ENCODE results near the gene PLEKHG5.
A peak's percentile ranks its signal among the peaks of the same experiment; 100 is the strongest.
"Not testable (repeated sequence)": the region's sequence is repeated elsewhere in the genome, so short reads cannot be mapped to it uniquely, and the experiment has no call there.

PLEKHG5 gene

DNA sequence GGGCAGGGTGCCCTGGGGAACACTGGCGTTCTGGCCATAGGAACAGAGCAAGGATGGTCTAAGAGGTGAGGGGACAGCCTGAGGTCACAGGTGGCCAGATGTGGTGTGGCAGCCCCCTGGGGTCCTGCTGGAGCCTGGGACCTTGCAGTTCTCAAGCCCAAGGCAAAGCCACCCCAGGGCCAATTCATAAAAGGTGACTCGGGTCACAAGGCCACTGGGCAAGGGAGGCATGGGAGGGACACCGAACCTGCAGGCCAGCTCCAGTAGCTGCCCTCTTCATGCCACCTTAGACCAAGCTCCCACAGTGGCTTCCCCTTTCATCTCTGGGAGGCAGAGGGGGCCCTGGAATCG is 44.8 kb downstream of the PLEKHG5 start:
- DNase-seq (ENCODE audit: low read depth): no peak

DNA sequence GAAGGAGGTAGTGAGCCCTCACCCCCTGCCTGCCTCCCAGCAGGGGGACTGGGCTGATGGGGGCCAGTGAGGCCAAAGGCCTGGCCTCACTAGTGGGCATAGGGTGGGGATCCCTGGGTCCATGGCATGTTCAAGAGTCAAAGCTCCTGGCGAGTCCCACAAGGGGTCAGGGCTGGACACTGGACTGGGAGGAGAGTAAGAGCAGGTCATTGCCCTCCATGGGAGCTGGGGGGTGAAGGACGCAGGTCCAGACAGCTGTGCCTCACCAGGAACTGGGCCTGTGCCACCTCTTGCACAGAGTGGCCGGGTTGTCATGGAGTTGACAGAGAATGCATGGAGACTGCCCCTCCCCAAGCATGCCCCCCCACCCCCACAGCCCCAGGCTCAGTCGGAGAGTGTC is 45.5 kb downstream of the PLEKHG5 start:
- DNase-seq (ENCODE audit: low read depth): not testable (repeated sequence)

DNA sequence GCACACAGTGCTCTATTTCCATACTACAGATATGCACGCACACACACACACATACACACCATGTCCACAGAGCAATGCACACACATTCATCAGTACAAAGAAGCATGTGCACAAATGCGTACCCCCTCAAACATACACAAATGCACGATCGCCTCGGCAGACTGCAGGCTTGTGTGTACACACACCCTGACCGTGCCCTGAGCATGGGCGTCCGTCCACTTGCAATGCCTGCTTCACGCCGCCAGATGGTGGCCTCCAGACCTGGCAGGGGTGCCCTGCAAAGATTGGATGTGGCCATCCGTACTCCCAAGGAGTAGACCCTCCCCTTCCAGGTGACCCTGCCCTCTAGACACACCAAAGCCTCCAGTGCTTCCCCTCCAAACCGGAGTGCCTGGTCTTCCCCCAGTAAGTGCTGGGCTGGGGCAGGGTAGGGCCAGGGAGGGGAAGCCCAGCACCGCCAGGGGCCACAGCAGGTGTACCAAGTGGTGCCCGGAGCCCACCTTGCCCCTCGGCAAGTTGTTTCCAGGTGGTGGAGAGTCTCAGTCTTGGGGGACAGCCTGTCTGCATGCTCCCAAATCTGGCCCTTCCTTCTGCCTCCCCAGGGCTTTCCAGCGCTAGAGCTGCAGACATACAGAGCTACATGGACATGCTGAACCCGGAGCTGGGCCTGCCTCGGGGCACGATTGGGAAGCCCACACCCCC is 46.3 kb downstream of the PLEKHG5 start:
- no peak for DNase-seq (ENCODE audit: low read depth)

DNA sequence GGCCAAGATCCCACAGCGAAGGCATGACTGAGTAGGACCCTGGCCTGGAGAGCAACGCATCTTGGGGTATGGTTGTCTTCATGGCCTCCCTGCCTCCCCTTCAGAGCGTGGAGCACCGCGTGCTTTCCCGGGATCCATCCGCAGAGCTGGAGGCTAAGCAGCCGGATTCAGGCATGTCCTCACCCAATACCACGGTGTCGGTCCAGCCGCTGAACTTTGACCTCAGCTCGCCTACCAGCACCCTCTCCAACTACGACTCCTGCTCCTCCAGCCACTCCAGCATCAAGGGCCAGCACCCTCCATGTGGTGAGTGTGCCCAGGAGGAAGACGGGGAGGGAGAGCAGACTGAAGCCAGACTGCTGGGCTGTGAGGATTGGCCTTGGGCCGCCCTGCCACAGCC is 47.1 kb downstream of the PLEKHG5 start:
- no peak for DNase-seq (ENCODE audit: low read depth)

DNA sequence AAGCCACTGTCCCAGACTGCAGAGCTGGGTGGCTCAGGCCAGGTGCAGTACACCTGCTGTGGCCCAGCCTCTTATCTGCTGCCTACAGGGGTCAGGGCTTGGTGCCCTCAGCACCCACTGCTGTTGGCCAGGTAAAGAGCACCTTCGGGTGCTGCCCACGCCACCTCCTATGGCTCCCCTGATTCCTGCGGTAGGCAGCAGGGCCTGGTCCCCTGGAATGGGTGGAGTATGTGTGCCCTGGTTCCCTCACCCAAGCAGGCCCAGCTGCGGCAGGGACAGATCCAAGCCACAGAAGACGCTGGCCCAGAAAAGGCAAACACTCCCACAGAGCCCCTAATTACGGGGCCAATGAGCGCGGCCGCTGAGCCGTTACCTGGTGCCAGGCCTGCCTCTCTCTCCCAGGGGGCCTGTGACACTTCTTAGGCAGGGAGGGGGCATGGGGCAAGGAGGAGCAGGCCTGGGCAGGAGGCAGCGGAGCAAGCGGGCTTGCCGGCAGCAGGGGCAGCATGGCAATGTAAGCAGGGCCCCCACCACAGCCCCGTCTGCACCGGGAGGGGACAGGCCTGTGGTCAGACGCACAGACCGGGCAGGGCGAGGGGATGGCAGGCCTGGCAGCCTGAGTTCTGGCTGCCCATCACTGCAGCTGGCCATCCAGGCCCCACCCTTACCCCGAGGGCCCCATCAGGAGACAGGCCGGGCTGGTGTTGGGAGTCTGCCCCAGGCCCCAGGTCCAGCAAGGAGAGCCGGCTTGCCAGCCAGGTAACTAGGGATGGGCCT is 47.9 kb downstream of the PLEKHG5 start:
- no peak for DNase-seq (ENCODE audit: low read depth)

DNA sequence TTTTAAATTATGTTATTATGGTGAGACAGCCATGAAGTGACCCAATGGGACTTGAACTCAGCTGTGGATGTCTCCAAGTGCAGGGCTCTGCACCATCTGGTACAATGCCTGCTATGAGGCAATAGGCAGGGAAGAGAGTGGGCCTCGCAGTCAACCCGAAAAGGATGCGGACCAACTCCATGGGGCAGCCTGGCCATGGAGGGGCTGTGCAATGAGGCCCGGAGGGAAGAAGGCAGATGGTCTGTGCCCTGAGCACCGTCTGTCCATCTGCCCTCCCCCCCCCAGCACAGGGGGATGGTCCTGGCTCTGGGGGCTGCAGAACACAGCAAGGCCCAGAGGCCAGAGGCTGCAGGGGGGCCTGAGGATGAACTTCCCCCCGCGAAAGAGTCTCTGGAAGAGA is 49.9 kb downstream of the PLEKHG5 start:
- DNase-seq (ENCODE audit: low read depth): no peak

- no peak for DNase-seq (ENCODE audit: low read depth)
Observed at GRCh38 chr1:6440198-6441126, 51.0 kb downstream of the PLEKHG5 start.

DNA sequence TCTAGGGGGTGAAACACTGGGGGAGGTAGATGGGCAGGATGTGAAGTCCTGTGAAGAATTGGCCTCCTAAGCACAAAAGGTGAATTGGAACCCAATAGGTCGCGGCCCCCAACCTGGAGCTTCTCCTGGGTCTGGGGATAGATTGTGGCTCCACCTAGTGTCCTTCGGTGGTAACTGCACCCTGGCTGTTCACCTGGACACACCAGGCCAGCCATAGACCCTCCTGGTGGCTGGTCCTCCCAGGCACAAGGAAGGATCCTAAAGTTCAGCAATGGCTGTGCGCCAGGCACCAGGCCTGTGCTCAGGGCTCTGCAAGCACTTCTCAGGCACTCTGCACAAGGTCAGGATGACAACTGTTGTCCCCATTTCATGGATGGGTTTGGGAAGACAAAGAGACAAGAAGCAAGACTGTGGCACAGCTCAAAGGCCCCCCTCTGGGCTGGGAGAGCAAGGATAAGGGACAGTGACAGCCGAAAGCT is 53.4 kb downstream of the PLEKHG5 start:
- peak; percentile 49 for DNase-seq (ENCODE audit: low read depth)

- DNase-seq (ENCODE audit: low read depth): not testable (repeated sequence)
Observed at GRCh38 chr1:6437012-6437700, 54.3 kb downstream of the PLEKHG5 start.

GRCh38 chr1:6436277-6436676 is 55.2 kb downstream of the PLEKHG5 start:
- not testable (repeated sequence) for DNase-seq (ENCODE audit: low read depth)

DNA sequence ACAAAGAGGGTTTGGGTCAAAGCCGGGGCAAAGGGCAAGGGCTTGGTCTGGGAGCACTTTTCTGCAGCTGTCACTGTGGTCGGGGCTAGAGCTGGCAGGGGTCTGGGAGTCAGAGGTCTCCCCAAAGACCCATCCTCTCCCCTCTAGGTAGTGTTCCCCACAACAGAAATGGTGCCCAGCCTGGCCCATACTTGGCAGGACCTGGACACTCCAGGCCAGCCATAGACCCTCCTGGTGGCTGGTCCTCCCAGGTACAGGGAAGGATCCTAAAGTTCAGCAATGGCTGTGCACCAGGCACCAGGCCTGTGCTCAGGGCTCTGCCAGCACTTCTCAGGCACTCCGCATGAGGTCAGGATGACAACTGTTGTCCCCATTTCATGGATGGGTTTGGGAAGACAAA is 55.9 kb downstream of the PLEKHG5 start:
- DNase-seq (ENCODE audit: low read depth): no peak

GRCh38 chr1:6435129-6435528 is 56.3 kb downstream of the PLEKHG5 start:
- DNase-seq (ENCODE audit: low read depth): no peak

- no peak for DNase-seq (ENCODE audit: low read depth)
Observed at GRCh38 chr1:6434186-6434585, 57.3 kb downstream of the PLEKHG5 start.

DNA sequence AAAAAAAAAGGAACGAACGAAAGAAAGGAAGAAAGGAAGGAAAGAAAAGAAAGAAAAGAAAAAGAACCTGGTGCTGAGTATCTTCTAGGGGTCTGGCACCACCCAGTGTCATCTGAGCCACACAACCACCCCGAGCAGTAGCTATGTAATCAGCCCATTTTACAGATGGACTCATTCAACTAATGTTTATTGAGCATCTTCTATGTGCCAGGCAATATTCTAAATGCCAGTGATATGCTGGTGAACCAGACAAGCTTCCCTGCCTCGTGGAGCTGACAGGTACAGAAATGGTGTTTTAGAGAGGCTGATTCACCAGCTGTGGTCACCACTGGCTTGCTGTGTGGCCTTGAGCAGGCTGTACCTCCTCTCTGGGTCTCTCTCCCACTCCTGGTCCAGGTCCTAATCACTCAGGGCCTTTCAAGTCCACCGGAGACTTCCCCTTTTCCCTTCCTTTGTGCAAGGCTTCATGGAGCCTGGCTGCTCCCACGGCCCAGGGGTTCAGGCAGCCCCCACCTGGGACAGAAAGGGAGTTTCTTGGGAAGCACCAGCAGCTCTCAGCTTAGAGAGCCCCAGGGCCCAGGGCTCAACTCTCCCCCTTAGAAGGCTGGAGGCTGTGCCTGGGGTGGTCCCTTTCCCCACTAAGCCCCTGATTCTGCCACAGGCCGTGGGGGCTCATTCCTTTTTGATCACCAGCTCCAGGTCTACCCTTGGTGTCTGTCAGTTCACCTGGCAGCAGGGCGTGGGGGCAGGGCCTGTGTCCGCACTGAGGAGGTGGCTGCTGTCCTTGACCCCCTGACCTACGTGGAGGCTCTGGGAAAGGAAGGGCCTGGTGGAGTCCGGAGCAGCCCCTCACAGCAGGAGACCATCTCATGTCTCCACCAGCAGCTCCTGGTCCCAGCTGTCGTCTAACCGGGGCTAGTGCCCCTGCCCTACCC is 59.6 kb downstream of the PLEKHG5 start:
- DNase-seq (ENCODE audit: low read depth): not testable (repeated sequence)

GRCh38 chr1:6429660-6430411 is 61.6 kb downstream of the PLEKHG5 start:
- DNase-seq (ENCODE audit: low read depth): not testable (repeated sequence)

DNA sequence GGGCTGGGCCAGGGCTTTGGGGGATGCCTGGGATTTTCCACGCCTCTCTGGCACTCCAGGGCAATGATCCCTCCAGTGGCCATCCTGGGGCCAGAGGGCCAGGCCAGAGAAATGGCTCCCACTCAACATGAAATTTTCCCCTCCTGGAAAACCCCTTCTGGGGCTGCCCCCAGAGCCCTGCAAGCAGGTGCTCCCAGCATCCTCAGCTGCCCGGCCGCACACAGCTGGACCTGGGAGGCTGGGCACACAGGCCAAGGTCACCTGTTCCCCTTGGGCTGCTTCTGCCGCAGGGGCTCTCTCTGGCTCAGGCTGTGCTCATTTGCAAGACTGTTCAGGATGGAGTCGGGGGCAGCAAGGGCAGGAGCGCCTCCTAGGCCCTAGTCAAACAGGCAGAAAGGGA is 63.0 kb downstream of the PLEKHG5 start:
- not testable (repeated sequence) for DNase-seq (ENCODE audit: low read depth)

DNA sequence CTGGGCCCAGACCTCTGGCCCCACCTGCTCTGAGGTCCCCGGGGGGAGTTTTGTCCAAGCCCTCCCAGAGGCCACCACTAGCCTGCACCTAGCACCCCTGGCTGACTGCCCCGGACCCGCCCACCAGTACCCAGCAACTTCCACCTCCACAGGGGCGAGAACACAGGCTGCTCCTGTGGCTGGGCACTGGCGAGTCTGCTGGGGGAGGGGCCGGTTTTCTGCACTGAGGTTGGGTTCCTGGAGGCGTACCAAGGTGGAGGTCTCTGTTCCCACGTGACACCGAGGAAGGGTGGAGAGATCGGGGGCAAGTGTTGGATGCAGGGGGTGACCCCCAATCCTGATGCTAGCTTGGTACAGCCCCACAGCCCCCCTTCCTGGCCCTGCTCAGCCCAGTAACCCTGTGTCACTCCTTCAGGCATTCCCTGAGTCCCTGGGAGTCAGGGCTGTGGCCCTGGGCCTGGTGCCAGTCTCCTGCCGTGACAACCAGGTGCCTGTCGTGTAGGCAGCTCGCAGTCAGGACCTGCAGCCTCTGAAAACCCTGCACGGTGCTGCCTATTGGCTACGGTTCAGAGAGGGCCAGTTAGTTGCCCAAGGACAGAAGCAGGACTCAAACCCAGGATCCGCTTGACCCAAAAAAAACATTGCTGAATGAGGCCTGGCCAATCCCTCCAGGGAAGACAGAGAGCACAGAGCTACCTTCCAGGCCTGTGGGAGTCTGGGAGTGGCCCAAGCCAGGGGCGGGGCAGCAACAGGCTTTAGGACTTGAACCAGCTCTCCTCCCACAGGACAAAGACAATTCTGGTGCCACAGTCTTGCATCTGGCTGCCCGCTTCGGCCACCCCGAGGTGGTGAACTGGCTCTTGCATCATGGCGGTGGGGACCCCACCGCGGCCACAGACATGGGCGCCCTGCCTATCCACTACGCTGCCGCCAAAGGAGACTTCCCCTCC is 63.8 kb downstream of the PLEKHG5 start:
- DNase-seq (ENCODE audit: low read depth): no peak

- no peak for DNase-seq (ENCODE audit: low read depth)
Observed at GRCh38 chr1:6426972-6427350, 64.5 kb downstream of the PLEKHG5 start.
